NCI-H2029 (cell line): ENCODE data around the gene SOAT2.
A peak's percentile ranks its signal among the peaks of the same experiment; 100 is the strongest.

Experiments used
- DNase-seq: peaks from one replicate; lab custom pipeline; 2025; lab: John Stamatoyannopoulos, UW

SOAT2 gene

DNA sequence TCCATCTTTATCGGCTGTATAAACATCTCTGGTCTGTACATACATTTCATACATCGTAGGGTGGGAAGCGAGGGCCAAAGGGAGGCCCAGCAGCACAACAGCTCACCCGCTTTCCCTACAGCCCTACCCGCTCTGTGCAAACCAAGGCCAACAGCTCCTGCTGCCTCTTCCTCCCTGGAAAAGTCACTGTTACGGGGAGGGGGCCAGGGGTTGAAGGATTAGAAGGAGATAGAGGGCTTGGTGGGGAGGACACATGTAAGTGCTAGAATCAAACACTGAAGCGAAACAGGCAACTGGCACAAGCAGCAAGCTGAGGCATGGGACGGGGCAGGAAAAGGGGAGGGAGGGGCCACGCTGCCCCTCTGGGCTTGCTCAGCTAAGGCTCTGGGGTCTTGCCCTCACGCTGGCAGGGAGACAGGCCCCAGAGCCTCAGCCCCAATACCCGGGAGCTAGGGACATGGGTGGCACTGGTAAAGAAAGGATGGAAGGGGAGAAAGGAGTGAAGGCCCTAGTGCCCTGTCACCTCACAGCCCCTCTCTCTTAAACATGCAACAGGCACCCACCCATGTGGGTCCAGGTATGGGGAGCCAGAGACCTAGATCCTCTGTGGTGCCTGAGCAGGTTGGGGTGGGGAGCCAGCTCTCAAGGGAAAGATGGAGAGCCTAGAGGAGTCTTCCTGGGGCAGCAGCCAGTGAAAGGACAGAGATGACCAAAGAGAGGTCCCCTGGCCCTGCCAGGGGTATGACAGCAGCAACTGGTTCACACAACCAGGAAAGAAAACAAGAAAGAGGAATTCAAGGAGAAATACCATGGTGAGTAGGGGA is 38.5 kb upstream of the SOAT2 start:
- DNase-seq = no peak

DNA sequence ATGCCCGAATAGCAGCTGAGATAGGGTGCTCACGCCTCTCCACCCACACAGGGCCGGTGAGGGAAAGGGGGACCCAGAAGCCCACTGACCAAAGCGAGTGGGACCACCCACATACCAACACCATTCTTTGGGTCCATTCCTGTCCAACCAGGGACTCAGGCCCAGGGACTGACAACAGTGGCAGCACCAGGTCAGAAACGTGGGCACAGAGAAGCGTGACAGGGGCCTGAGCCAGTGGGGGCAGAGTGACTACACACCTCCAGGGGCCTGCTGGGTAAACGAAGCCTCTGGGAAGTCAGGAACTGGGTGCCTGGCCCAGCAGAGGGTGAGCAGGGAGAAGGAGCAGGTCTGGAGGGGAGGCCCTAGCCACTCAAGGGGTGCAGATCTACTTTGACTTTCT is 37.8 kb upstream of the SOAT2 start:
- DNase-seq = no peak

DNA sequence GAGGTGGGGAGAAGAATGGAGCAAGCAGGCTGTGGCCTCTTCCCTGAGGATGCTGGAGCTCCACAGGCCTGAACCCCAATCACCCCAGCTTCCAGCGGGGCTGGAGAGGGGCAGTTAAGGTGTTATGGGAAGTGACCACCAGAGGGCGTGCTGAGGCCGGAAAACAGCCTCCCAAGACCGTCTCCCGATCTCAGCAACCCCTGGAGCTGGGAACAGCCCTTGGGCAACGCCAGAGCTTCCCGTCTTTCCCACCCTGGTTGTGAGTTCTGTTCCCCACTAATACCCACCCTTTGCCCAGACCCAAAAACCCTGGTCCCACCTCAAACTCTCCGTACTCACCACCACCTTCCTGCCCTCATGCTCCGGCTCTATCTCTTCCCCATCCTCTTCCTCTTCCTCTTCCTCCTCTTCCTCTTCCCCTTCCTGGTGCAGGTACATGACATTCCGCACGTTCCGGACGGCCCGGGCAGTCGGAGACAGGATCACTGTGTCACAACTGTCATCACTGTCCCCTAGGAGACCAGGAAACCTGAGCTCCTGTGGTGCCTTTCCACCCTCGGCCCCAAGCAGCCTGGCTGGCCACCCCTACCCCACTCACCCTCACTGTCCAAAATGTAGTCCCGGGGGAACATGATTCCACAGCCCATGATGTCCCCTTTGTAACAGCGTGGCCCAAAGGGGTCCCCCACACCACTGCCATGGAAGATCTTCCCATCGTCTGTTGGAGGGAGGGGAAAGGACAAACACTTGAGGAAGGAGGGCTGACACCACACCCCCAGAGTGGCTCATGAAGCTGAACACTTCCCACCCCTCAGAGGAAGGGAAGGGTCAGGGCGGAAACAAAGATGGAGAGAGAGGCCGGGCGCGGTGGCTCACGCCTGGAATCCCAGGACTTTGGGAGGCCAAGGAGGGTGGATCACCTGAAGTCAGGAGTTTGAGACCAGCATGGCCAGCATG is 37.0 kb upstream of the SOAT2 start:
- peak; percentile 54 for DNase-seq

DNA sequence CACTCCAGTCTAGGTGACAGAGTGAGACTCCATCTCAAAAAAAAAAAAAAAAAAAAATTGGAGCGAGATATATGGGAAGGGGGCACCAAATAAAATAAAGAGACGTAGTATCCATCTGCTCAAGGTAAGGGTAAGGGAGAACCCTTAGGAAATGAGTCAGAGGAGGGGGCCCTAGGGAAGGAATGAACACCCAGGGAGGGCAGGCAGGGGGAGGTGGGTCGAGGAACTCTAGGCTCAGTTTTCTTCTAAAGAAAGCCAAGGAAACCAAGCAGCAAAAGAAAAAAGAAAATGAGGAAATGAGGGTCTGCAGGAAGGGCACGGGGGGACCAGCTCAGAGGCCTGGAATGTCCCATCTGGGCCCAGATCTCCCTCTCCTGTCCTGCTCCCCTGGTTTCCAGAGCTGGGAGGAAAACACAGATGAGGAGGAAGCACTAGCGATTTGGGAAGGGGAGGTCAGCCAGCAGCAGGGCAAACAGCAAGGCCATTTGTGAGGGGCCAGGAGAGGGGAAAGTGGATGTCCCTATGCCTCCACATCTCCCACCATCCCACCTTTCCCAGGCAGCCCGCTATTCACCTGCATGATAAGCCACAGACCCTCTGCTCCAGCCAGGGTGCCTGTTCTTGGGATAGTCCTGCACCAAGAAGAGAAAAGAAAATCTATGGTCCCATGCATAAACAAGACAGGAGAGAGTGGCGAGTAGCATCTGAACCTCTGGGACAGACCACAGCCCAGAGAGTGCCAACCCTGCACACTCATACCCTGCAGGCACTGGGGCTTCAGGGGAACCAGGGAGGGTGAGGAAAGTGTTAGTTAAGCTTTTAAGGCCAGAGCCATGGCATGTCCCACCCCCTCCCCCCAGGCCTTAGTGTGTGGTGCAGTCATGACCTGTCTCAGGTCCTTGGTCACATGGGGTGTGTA is 36.0 kb upstream of the SOAT2 start:
- no peak for DNase-seq

DNA sequence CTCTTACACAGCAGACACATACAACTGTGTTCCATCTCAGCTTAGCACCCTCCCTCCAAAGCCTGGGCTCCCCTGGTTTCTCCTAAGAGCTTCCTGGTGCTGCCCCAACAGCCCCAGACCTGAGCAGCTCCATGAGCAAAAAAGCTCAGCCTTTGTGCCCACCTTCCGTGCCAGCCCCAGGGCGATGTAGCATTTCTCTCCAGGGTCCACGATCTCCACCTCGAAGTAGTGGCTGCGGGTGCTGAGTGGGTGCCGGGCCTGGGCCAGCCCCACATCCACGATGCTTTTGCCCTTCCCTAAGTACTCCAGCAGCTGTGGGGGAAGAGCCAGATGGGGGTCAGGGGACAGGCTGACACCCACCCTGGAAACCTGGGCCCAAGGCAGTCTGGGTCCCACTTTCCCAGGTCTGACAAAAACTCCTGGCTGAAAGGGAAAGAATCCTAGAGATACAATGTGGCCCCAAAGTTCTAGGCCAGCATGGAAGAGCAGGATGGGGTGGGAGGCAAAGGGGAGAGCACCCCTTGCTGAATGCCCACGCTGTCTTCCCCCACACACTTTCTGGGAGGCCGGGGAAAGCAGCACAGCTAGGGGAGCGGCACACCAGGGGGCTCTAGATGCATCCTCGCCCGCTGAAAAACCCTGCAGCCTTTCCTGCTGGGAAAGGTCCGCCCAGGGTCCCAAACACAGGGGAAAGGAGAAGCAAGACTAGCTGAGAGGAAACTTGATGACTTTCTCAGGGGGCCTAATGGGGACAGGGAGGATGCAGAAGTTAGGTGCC is 35.1 kb upstream of the SOAT2 start:
- DNase-seq = no peak

DNA sequence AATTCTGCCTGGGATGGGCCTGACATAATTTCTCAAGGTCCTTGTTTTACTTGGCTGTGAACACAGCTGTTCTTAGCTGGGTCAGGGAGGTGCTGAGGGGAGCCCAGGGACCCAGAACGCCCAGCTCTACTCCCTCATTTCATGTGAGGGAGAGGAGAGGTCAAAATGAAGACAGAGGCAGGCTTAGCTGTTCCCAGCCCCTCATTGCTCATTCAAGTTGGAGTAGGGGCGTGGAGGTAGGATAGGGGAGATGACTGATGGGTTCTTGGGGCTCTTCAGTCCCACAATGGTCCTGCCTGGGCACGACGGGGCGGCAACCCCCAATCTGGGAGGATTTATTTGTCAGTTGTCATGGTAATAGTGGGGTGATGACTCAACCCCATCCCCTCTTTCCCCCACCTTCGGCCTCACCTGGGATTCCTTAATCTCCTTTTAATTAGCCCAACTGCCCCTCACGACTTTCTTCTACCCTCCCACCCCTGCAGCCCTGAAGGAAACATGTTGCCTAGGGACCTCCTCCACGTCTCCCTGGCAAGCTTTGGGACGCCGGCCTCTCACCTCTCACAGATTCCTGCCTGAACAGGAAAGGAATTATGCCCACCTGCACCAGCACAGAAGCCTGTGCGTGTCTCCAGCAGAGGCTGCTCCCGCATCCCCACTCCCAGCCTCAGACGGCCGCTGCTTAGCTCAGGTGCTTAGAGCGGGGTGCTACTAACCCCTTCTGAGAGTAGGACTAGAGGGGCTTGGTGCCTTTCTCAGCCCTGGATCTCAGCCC is 34.3 kb upstream of the SOAT2 start:
- no peak for DNase-seq

DNA sequence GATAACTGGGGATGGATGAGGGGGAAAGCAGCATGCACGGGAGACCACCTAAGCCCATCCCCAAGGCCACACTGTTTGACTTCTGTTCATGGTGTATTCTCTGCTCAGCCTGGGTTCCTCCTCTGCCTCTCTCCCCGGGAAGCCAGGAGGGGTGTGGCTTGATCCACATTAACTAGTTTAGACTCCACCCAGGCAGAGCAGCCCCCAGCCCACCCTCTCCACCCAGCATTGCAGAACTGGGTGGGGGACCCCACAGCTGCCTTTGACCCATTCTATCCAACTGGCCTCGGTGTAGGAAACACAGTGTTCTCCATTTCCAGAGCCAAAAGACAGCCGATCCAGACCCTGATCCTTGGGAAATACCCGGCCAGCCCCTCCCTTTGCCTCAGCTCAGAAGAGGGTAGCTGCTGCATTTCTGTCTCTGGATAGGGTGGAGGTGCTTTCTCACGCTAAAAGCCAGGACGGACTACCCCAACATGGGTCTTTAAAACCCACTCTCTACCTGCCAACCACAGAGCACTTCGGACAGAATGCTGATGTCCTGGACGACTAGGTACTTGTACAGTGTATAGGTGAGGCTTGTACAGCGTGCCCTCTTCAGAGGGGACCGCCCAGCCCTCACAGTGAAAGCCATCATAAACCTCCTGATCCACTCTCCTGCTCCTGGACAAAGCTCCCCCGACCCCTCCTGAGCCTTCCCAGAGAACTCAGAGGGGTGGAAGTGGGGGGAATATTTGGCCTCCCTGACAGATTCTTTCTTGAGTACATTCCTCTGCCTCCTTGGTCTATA is 33.5 kb upstream of the SOAT2 start:
- no peak for DNase-seq

DNA sequence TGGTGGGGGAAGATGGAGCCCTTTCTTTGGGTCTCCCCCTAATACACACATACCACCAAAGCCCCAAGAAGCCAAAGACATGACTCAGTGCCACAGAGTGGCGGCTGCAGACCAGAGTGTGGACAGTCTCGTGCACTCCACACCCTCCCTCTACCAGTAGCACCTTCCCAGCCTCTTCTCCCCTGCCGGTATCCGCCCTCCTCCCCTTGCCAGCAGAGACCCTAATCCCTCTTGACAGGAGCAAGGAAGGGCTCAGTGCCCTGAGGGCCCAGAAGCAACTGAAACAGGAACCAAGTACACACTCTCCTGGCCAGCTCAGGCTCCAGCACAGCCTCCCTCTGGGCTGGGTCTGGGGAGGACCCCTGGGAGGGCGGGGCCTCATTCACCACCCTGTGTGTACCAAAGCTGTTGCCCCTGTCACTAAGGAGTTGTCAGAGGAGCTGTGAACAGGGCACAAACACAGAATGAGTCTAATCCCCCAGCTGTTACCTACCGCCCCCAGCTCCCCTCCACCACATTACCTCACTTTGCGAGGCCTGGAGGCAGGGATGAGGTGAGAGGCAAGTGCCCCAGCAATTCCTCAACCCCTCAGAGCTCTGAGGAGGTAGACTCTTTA is 32.3 kb upstream of the SOAT2 start:
- no peak for DNase-seq

DNA sequence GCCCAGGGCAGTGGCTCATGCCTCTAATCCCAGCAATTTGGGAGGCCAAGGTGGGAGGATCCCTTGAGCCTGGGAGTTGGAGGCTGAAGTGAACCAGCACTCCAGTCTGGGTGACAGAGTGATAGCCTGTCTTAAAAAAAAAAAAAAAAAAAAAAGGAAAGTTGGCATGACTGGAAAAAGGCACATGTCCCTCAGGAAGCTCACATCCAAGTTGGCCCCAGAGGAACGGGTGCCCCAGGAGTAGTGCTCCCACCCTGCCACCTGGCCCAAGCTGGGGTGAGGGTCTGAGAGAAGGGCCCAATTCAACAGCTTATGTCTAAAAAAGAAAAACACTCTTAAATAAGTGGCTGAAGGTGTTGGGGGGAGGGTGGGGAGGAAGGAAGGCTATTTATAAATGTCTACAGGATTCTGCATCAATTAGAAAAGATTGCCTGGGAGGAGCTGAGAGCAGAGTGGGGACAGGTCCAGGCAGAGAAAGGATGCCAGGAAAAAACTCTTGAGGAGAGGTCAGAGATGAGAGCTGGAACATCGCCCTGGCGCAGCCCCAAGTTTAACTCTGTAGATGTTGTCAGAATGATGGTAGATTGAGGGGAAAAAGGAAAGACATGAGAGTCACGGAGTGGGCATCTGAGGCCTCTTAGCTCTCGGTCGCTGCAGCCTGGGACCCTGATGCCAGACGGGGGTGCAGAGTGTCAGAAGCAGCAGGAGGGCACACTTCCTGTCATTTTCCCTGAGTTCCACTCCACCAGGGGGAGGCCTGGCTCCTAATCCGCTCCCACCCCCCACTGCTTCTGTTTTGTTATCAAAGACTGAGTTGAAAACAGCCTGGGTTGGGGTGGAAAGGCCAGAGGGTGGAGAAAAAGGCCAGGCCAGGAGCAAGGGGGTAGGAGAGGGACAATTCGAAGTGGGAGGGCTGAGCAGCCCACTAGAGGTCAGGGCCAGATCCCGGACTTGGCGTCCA is 31.4 kb upstream of the SOAT2 start:
- DNase-seq = peak; percentile 12

DNA sequence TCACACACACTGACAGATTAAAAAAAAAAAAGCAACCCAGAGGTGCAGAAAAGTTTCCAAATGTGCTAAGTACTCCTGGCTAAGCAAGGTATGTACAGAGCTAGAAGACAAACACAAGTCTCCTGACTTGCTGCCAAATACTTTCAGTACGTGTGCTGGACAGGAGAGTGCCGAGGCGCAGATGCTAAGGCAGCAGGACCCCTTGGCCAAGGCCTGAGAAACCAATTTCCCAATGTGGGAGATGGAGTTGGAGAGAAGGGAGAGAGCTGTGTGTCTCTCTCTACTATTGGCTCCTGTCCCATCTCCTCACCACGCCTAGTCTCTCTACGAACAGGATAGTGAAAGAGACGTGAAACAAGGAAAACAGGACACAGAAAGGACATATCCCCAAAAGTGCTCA is 29.4 kb upstream of the SOAT2 start:
- DNase-seq = no peak

DNA sequence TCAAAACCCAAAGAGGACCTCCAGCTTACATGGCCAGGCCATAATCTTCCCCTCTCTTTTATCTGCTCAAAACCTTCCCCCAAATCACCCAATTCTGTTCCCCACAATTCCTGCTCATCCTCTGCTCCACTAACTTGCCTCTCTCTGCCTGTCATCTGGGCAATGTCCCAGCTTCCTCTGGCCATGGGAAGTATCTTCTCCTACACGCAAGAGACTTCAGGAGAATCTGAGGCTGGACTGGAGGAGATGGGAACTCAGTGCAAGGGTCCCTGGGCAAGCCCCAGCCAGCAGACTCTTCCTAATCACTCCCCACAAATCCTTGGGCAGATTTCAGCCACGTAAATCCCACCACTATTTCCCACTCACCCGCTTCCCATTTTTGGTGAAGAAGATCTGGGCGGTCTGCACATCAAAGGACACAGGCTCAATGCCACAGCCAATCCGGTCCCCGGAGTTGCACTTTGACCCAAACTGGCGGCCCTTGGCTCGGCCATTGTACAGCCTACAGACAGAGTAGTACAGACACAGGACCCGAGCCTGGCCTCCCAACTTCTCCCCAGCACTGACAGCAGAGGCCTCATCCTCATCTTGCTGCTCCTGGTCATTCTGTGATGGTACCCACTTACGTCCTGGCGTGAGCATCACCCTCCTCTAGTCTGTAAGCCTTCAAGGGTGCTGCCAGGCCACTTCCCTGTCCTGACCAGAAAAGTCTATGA is 28.8 kb upstream of the SOAT2 start:
- no peak for DNase-seq

DNA sequence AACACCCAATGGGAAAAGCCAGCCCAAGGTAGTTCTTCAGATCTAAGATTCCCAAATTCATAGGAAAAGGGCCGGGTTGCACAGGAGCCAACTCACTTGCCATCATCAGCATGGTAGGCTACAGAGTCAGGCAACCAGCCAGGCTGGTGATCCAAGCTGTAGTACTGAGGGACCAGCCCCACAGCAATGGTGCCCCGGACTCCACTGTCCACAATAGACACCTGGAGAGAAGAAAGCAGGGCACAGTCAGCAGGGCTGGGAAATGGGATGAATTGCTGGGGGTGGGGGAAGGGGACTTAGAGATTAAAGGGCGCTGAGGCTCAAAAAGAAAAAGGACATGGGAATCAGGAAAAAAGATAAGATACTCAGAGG is 28.3 kb upstream of the SOAT2 start:
- DNase-seq = no peak

DNA sequence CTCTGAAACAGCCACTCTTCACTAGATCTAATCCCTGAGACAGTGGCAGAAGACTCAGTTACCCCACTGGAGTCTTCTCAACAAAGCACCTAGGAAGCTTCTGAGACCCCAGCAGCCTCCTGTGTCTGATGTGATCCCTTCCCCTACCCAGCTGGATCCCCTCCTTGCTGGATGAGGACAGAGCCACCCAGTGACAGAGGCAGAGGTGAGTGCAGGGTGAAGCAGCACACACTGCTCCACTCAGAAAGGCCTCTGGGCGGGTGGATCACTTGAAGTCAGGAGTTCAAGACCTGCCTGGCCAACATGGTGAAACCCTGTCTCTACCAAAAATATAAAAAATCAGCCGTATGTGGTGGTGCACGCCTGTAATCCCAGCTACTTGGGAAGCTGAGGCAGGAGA is 26.8 kb upstream of the SOAT2 start:
- no peak for DNase-seq

DNA sequence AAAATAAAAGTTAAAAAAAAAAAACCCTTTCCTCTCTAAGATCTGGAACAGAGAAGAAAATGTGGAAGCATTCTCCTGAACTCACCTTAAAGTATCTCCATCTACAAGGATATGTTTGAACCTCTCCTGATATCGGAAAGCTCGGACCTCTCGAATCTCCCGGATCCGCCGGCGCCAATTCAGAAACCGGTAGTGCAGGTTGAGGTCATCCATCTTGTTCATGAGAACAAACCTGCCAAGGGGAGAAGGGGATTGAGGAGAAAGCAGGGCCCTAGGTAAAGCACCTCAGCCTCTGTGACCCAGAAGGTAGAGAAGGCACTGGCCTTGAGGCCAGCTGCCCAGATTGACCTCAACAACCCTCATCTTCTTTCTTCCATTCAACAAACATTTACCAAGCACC is 26.3 kb upstream of the SOAT2 start:
- DNase-seq = no peak

DNA sequence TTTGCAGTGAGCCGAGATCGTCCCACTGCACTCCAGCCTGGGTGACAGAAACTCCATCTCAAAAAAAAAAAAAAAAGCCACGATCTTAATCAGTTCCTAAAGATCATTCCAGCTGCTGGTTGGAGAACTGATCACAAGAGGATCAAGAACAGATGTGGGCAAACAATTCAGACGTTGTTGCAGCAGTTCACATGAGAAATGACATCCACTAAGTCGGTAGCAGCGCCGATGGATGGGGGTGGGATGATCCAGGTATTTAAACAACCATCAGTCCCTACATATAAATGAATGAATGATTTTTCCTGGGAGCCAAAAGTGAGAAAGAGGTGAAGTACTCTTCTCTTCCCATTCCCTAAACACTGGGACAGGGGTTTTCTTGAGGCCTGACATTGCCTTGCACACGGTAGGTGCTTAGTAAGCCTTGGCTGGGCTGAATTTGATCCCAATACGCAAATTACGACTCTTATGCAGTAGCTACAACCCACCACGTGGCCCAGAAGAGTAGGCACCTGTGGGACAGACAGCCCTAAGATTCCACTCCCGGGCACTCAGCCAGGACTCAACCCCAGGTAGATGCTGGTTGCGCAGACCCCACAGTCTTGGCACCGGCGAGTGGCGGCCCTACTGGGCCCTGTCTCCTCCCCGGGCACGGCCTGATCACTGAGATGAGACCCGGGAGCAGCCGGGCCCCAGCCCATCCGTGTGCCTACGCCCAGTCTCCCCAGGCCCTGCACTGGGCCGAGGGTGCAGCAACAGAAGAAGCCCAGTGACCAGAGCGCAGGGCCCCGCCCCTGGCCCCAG is 24.7 kb upstream of the SOAT2 start:
- peak; percentile 44 for DNase-seq
